IMR-90 (cell line): ENCODE data around the gene CHRNG. TPM values are rescaled to one million over a fixed set of nuclear protein-coding genes. Genes with fewer than 3 reads are reported as not detected.
"Not testable (repeated sequence)": the region's sequence is repeated elsewhere in the genome, so short reads cannot be mapped to it uniquely, and the experiment has no call there.

Experiments used
- ATAC-seq: fragments of 200-7000 bp; cut with Tn5 transposase; 2 replicates; pipeline ENCODE4 v1.9.1; 2020; ENCODE audit warnings: low read depth, mild to moderate bottlenecking, moderate library complexity
- BruUV-seq: library from RNA; stranded (reverse); fragments of 400-500 nt; replicated peaks from 2 replicates; lab custom pipeline; 2021; lab: Mats Ljungman, UMichigan
- CTCF ChIA-PET: fragments of 300-600 bp; formaldehyde crosslinking; extraction: SDS; loops from one replicate; lab custom pipeline; 2021; ENCODE audit warnings: antibody characterized with exemption; lab: Yijun Ruan, JAX
- POLR2A ChIA-PET: fragments of 300-600 bp; sonication (Branson Sonifier 250); formaldehyde crosslinking; loops from one replicate; lab custom pipeline; 2022; ENCODE audit warnings: antibody characterized with exemption; ENCODE audit not compliant: unreplicated experiment; lab: Charles Lee
- DNase-seq: peaks from one replicate; pipeline ENCODE4 v3.0.0; 2013
- H2AFZ ChIP-seq: replicated peaks from 2 replicates; pipeline ENCODE3; 2013; ENCODE audit warnings: low read length, mild to moderate bottlenecking; ENCODE audit not compliant: poor library complexity
- H2AK5ac ChIP-seq: 2 replicates; pipeline ENCODE4 v1.6.1; 2013; ENCODE audit warnings: low read depth, low read length, inconsistent platforms
- H2AK9ac ChIP-seq: replicated peaks from 2 replicates; pipeline ENCODE3; 2013; ENCODE audit warnings: mild to moderate bottlenecking, low read depth, low read length, moderate library complexity; ENCODE audit not compliant: poor library complexity
- H2BK120ac ChIP-seq: 2 replicates; pipeline ENCODE4 v1.6.1; 2013; ENCODE audit warnings: low read depth, low read length, inconsistent platforms
- H2BK15ac ChIP-seq: 3 replicates; pipeline ENCODE4 v1.6.1; 2013; ENCODE audit warnings: low read depth, low read length, inconsistent platforms
- H2BK20ac ChIP-seq: 2 replicates; pipeline ENCODE4 v1.6.1; 2013; ENCODE audit warnings: low read depth, mild to moderate bottlenecking, inconsistent platforms, low read length, moderate library complexity
- H2BK5ac ChIP-seq: 2 replicates; pipeline ENCODE4 v1.6.1; 2013; ENCODE audit warnings: mild to moderate bottlenecking, low read depth, low read length, inconsistent platforms; ENCODE audit not compliant: poor library complexity, severe bottlenecking
- H3K14ac ChIP-seq: replicated peaks from 2 replicates; pipeline ENCODE4 v1.6.1; 2013; ENCODE audit warnings: low read depth, low read length, inconsistent platforms
- H3K18ac ChIP-seq: 2 replicates; pipeline ENCODE4 v1.6.1; 2013; ENCODE audit warnings: low read depth, low read length, control low read depth
- H3K23ac ChIP-seq: 2 replicates; pipeline ENCODE4 v1.6.1; 2013; ENCODE audit warnings: low read depth, low read length, inconsistent platforms
- H3K27ac ChIP-seq: 2 replicates; pipeline ENCODE4 v1.5.1; 2013; ENCODE audit warnings: mild to moderate bottlenecking, control low read depth, low read length; ENCODE audit not compliant: insufficient read depth
- H3K27me3 ChIP-seq: 2 replicates; pipeline ENCODE4 v1.6.1; 2013; ENCODE audit warnings: low read length; ENCODE audit not compliant: control insufficient read depth, insufficient read depth
- H3K36me3 ChIP-seq: 2 replicates; pipeline ENCODE4 v1.6.1; 2013; ENCODE audit warnings: low read length, mixed read lengths; ENCODE audit not compliant: control insufficient read depth, insufficient read depth
- H3K4ac ChIP-seq: 2 replicates; pipeline ENCODE4 v1.6.1; 2013; ENCODE audit warnings: low read depth, low read length, inconsistent platforms
- H3K4me1 ChIP-seq: 2 replicates; pipeline ENCODE4 v1.6.1; 2013; ENCODE audit warnings: low read length, mixed read lengths; ENCODE audit not compliant: control insufficient read depth, insufficient read depth
- H3K4me2 ChIP-seq: 2 replicates; pipeline ENCODE4 v1.6.1; 2013; ENCODE audit warnings: low read depth, mild to moderate bottlenecking, control low read depth, low read length, moderate library complexity
- H3K4me3 ChIP-seq: 2 replicates; pipeline ENCODE4 v1.5.1; 2013; ENCODE audit warnings: low read depth, mild to moderate bottlenecking, control low read depth, low read length, moderate library complexity; ENCODE audit not compliant: insufficient read depth
- H3K56ac ChIP-seq: 2 replicates; pipeline ENCODE4 v1.6.1; 2013; ENCODE audit warnings: low read length, inconsistent platforms; ENCODE audit not compliant: insufficient read depth; ENCODE audit errors: extremely low read depth
- H3K79me1 ChIP-seq, 2 experiments: 2 replicates each; pipeline ENCODE4 v1.6.1; 2013; ENCODE audit warnings: low read length in 2 of 2, inconsistent platforms in 1 of 2, low read depth in 1 of 2
- H3K9ac ChIP-seq: 2 replicates; pipeline ENCODE4 v1.6.1; 2013; ENCODE audit warnings: low read depth, low read length, control low read depth
- H3K9me1 ChIP-seq: 2 replicates; pipeline ENCODE4 v1.6.1; 2013; ENCODE audit warnings: low read length, inconsistent platforms; ENCODE audit not compliant: insufficient read depth
- H3K9me3 ChIP-seq: 2 replicates; pipeline ENCODE4 v1.6.1; 2013; ENCODE audit warnings: low read length; ENCODE audit not compliant: control insufficient read depth, insufficient read depth
- H4K20me1 ChIP-seq: 2 replicates; pipeline ENCODE4 v1.6.1; 2013; ENCODE audit warnings: low read length, inconsistent platforms; ENCODE audit not compliant: insufficient read depth
- H4K5ac ChIP-seq: 2 replicates; pipeline ENCODE4 v1.6.1; 2013; ENCODE audit warnings: mild to moderate bottlenecking, low read depth, low read length, control low read depth
- H4K8ac ChIP-seq, 2 experiments: 2 replicates each; pipeline ENCODE4 v1.6.1; 2013; ENCODE audit warnings: low read depth in 2 of 2, low read length in 2 of 2, control low read depth in 1 of 2, inconsistent platforms in 1 of 2
- H4K91ac ChIP-seq: 2 replicates; pipeline ENCODE4 v1.6.1; 2013; ENCODE audit warnings: low read depth, low read length, inconsistent platforms; ENCODE audit not compliant: insufficient read depth
- WGBS, 2 experiments: methylation state at CpG; one replicate each; pipeline versions ENCODE4 v1.1.5 to v1.1.7; 2013; ENCODE audit warnings: missing lambda C conversion rate in 2 of 2; ENCODE audit not compliant: insufficient read length in 1 of 2; ENCODE audit errors: extremely low coverage in 2 of 2; 5-methylcytosine and 5-hydroxymethylcytosine counted together
- dilution Hi-C: fragments of 300-500 bp; cut with HindIII; formaldehyde crosslinking; loops from one replicate; pipeline ENCODE4 v1.14.3; 2018; ENCODE audit warnings: low sequenced_read_pairs; ENCODE audit not compliant: unreplicated experiment
- in situ Hi-C: fragments of 300-500 bp; cut with MboI; formaldehyde crosslinking; loops from 3 replicates; pipeline ENCODE4 v1.14.3; 2019; ENCODE audit warnings: low sequenced_read_pairs, inconsistent platforms, mixed read lengths
- intact Hi-C: fragments of 100-400 bp; cut with micrococcal nuclease; formaldehyde crosslinking; loops from 2 replicates; pipeline ENCODE4 v1.10.0; 2022
- polyA plus RNA-seq, 3 experiments: library from polyadenylated mRNA; depleted of rRNA; stranded (reverse); fragments of >200 nt; gene quantifications; 2 replicates each; pipeline ENCODE4 v1.2.3, GENCODE V29; 2012; ENCODE audit warnings: low replicate concordance in 1 of 3
- total RNA-seq: library from RNA; depleted of rRNA; stranded (reverse); fragments of >200 nt; gene quantifications from 2 replicates; pipeline ENCODE4 v1.2.3, GENCODE V29; 2012

The CHRNG gene
- total and polyA plus RNA-seq, 2 of the 4 experiments (the other 2 are of a cell fraction) = not detected

DNA sequence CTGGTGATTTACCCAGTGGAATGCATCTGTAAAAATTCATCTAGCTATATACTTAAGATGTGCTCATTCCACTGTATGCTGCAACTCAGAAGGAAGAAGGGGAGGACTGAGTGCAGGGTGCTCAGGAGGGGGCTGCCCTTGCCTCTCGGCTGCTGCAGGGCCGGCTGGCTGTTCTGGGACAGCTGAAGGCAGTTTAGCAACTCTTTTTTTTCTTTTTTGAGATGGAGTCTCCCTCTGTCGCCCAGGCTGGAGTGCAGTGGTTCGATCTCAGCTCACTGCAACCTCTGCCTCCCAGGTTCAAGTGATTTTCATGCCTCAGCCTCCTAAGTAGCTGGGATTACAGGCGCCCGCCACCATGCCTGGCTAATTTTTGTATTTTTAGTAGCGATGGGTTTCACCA, 6.7 kb upstream of the CHRNG start:
- H3K27me3 ChIP-seq = peaks cover 19% of the 10 kb centered on the region
- H3K36me3 ChIP-seq, DNase-seq, H4K8ac ChIP-seq, BruUV-seq, H4K91ac ChIP-seq, H3K4ac ChIP-seq, H3K9me1 ChIP-seq, H3K27ac ChIP-seq, dilution Hi-C loops, H4K5ac ChIP-seq, H2AK5ac ChIP-seq, H3K23ac ChIP-seq, POLR2A ChIA-PET, H3K4me1 ChIP-seq, ATAC-seq, in situ Hi-C loops, H3K9me3 ChIP-seq, H2BK20ac ChIP-seq, H3K4me2 ChIP-seq, H2BK15ac ChIP-seq, intact Hi-C loops, H4K20me1 ChIP-seq, CTCF ChIA-PET, H3K56ac ChIP-seq, H3K9ac ChIP-seq, H3K4me3 ChIP-seq, H2BK120ac ChIP-seq, H3K79me1 ChIP-seq, H2BK5ac ChIP-seq, H2AFZ ChIP-seq, H3K18ac ChIP-seq, H2AK9ac ChIP-seq, H3K14ac ChIP-seq: not testable (repeated sequence)
- no CpG with 5 or more reads among the region's 7 CpGs for WGBS, 2 experiments
